Activated B cell treated with CpG ODN at 0.5 μM for 24 hours (primary cell): Measurements from ENCODE around the gene ADAMTS6. TPM values are rescaled to one million over a fixed set of nuclear protein-coding genes. Genes with fewer than 3 reads are reported as not detected.

Experiments
- ATAC-seq: fragments of 200-7000 bp; cut with Tn5 transposase; one replicate; pipeline ENCODE4 v1.10.0; 2021; ENCODE audit warnings: low read depth, mild to moderate bottlenecking, moderate library complexity
- CTCF ChIA-PET: fragments of 350-600 bp; sonication (Branson Sonifier 250); formaldehyde crosslinking; loops from one replicate; lab custom pipeline; 2021; ENCODE audit warnings: antibody characterized with exemption; lab: Charles Lee
- POLR2A ChIA-PET: fragments of 350-600 bp; sonication (Branson Sonifier 250); formaldehyde crosslinking; loops from one replicate; lab custom pipeline; 2021; ENCODE audit warnings: antibody characterized with exemption; lab: Charles Lee
- DNase-seq: peaks from one replicate; pipeline ENCODE4 v3.0.0; 2022
- H3K27ac Mint-ChIP-seq: one replicate; pipeline ENCODE4 v1.8.0; 2020; ENCODE audit warnings: mixed read lengths
- H3K27me3 Mint-ChIP-seq: one replicate; pipeline ENCODE4 v1.8.0; 2021; ENCODE audit warnings: mixed read lengths
- H3K36me3 Mint-ChIP-seq: one replicate; pipeline ENCODE4 v1.8.0; 2021; ENCODE audit warnings: low read depth, mixed read lengths
- H3K4me1 Mint-ChIP-seq: one replicate; pipeline ENCODE4 v1.8.0; 2021; ENCODE audit warnings: mixed read lengths
- H3K4me3 Mint-ChIP-seq: one replicate; pipeline ENCODE4 v1.8.0; 2020; ENCODE audit warnings: mild to moderate bottlenecking, mixed read lengths
- H3K9me3 Mint-ChIP-seq: one replicate; pipeline ENCODE4 v1.8.0; 2020; ENCODE audit warnings: mixed read lengths
- CTCF ChIP-seq: fragments of 200-600 bp; IDR thresholded peaks from one replicate; pipeline ENCODE4 v1.8.0; 2022; ENCODE audit warnings: antibody characterized with exemption, mild to moderate bottlenecking
- intact Hi-C: fragments of 100-400 bp; cut with micrococcal nuclease; formaldehyde crosslinking; loops from one replicate; pipeline ENCODE4 v1.15.1; 2024
- total RNA-seq: library from RNA; stranded (reverse); gene quantifications from 2 replicates; pipeline ENCODE4 v1.2.3, GENCODE V29; 2022

ADAMTS6 gene
- total RNA-seq, 1 donor from 2014 or later = 3.2 TPM

- ChIA-PET POLR2A (no interaction called here), CTCF (no interaction called here)
- Mint-ChIP-seq H3K27ac (no peak overlapping the region), H3K9me3 (no peaks in the 10 kb centered on the region), H3K4me3 (no peak overlapping the region), H3K4me1 (peaks cover 7% of the 10 kb centered on the region), H3K27me3 (no peaks in the 10 kb centered on the region), H3K36me3 (no peaks in the 10 kb centered on the region)
- no peak for TF ChIP-seq CTCF
- intact Hi-C loops = no loop called here
- no peak for DNase-seq
- no peak for ATAC-seq
Observed at GRCh38 chr5:65144136-65144871, 337.4 kb downstream of the ADAMTS6 start.

GRCh38 chr5:65142511-65143011 is 339.2 kb downstream of the ADAMTS6 start:
- DNase-seq (no peak), ATAC-seq (no peak)
- intact Hi-C loops = no loop called here
- TF ChIP-seq CTCF = no peak
- CTCF ChIA-PET = no interaction called here
- H3K4me3 Mint-ChIP-seq = no peak overlapping the region
- peaks cover 7% of the 10 kb centered on the region for H3K4me1 Mint-ChIP-seq
- H3K27me3 Mint-ChIP-seq = no peaks in the 10 kb centered on the region
- no peak overlapping the region for H3K27ac Mint-ChIP-seq
- no peaks in the 10 kb centered on the region for H3K36me3 Mint-ChIP-seq
- H3K9me3 Mint-ChIP-seq = no peaks in the 10 kb centered on the region
- POLR2A ChIA-PET = no interaction called here

DNA sequence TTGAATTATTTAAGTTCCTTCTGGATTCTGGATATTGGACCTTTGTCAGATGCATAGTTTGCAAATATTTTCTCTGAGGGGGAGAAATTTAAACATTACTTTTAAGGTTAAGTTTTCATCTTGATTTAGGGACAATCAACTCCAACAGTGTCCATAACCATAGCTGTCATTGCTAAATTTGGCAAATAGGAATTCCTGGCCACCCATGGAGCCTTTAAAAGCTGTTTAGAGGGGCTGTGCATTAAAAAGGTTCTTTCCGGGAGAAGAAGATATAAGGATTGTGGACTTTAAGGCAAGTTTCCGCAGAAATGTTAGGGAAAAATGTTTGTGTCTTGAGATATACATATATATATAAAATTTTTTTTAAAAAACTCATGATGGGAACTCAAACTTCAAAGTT is 339.7 kb downstream of the ADAMTS6 start:
- no peak overlapping the region for H3K4me3 Mint-ChIP-seq
- POLR2A ChIA-PET = no interaction called here
- no peak overlapping the region for H3K27ac Mint-ChIP-seq
- no peak for DNase-seq
- no peak for TF ChIP-seq CTCF
- CTCF ChIA-PET = no interaction called here
- H3K27me3 Mint-ChIP-seq = no peaks in the 10 kb centered on the region
- intact Hi-C loops = no loop called here
- no peaks in the 10 kb centered on the region for H3K36me3 Mint-ChIP-seq
- no peaks in the 10 kb centered on the region for H3K9me3 Mint-ChIP-seq
- no peak for ATAC-seq
- peaks cover 7% of the 10 kb centered on the region for H3K4me1 Mint-ChIP-seq

DNA sequence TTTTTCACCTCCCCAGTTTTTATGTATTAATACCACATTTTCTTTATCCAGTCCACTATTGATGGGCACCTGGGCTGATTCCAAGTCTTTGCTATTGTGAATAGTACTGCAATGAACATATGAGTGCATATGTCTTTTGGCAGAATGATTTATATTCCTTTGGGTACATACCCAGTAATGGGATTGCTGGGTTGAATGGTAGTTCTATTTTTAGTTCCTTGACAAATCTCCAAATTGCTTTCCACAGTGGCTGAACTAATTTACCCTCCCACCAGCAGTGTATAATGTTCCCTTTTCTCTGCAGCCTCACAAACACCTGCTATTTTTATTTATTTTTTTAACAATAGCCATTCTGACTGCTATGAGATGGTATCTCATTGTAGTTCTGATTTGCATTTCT is 340.2 kb downstream of the ADAMTS6 start:
- Mint-ChIP-seq H3K9me3 (no peaks in the 10 kb centered on the region), H3K36me3 (no peaks in the 10 kb centered on the region), H3K27me3 (no peaks in the 10 kb centered on the region), H3K4me3 (no peak overlapping the region), H3K27ac (no peak overlapping the region), H3K4me1 (peaks cover 7% of the 10 kb centered on the region)
- no peak for DNase-seq
- intact Hi-C loops = no loop called here
- CTCF ChIA-PET = no interaction called here
- no peak for ATAC-seq
- POLR2A ChIA-PET = no interaction called here
- no peak for TF ChIP-seq CTCF

DNA sequence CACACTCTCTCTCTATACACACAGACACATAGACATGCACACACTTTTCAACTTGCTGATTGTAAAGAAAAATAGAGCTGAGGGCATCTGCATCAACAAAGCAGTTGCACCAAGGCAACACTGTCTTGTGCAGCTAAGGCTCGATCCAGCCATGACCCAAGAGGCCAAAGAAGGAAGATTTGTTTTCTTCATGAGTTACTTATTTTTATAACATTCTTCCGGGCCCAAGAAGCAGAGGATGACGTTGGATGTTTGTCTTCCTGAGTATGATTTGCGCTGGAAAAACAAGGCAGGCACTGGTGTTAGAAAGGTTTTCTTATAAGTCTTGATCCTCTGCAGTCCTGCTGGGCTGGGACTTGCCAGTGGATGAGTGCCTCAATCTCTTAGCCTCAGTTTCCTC is 344.1 kb downstream of the ADAMTS6 start:
- DNase-seq = no peak
- intact Hi-C loops = no loop called here
- Mint-ChIP-seq H3K27me3 (no peaks in the 10 kb centered on the region), H3K36me3 (no peaks in the 10 kb centered on the region), H3K4me3 (no peak overlapping the region), H3K27ac (no peak overlapping the region), H3K4me1 (no peaks in the 10 kb centered on the region), H3K9me3 (no peaks in the 10 kb centered on the region)
- ChIA-PET CTCF (no interaction called here), POLR2A (no interaction called here)
- TF ChIP-seq CTCF = no peak
- no peak for ATAC-seq
